ENCODE results near the gene MTHFR. TPM values are rescaled to one million over a fixed set of nuclear protein-coding genes. Genes with fewer than 3 reads are reported as not detected.
A peak's percentile ranks its signal among the peaks of the same experiment; 100 is the strongest.

Gene MTHFR
- total RNA-seq, 2 donors from 2014 or later, result 22.3 to 30.0 TPM

DNA sequence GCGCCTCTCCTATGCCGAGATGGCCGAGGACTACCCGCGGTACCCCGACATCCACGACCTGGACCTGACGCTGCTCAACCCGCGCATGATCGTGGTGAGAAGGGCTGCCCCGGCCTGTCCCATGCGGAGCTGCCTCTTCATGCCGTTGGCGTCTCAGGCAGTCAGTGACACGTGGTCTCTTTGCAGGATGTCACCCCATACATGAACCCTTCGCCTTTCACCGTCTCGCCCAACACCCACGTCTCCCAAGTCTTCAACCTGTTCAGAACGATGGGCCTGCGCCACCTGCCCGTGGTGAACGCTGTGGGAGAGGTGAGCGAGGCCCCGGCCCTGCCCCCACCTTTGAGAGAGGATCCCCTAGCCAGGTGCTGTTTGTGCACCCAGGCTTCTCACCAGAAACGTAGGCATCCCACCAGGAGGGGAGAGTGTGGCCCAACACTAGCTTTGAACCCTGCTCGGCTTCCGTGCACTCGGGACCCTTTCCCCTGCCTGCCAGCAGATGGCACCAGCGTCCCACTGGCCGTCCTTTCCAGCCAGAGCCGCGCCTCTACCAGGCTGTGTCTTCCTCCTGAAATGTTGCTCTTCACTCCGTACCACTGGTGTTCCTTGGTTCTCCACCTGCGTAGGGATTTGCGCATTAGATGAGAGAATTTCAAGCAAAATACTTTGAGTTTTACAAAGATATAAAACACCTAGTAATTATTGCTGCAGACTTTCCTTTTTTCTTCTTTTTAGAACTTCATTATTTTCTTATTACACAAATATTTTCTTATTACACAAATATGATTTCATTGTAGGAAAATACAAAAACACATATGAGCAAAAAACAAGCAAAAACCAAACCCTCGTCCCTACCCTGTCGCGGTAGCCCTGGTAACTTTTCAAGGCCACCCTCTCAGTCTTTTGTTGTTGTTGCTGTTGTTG, 32.8 kb upstream of the MTHFR start:
- Histone ChIP-seq H3K36me3 (ENCODE audit: control insufficient read depth, insufficient read depth, low read length) (peaks cover 74% of the 10 kb centered on the region), H3K9ac (ENCODE audit: extremely low read depth, low read length, poor library complexity, severe bottlenecking) (no peak overlapping the region), H3K4me3 (ENCODE audit: low read length) (no peak overlapping the region), H3K4me1 (ENCODE audit: control insufficient read depth, insufficient read depth, low read length) (no peaks in the 10 kb centered on the region), H3K27ac (ENCODE audit: low read depth, low read length) (no peak overlapping the region), H3K9me3 (ENCODE audit: control insufficient read depth, low read length) (no peaks in the 10 kb centered on the region), H3K27me3 (ENCODE audit: control insufficient read depth, insufficient read depth, low read length, poor library complexity, severe bottlenecking) (no peaks in the 10 kb centered on the region)
- peaks cover 63% of the 10 kb centered on the region for H3K36me3 Mint-ChIP-seq (ENCODE audit: low read depth)
- H3K9me3 Mint-ChIP-seq, result no peaks in the 10 kb centered on the region
- DNase-seq, result peak; percentile 94
- WGBS, 2 experiments (ENCODE audit: insufficient coverage in 1 of 2, insufficient read length in 1 of 2), result 68 to 74% methylated on average over 25 to 40 of the region's 40 CpGs
- no peaks in the 10 kb centered on the region for H3K4me1 Mint-ChIP-seq
- H3K27me3 Mint-ChIP-seq (ENCODE audit: insufficient read depth), result no peaks in the 10 kb centered on the region
- H3K27ac Mint-ChIP-seq, result no peak overlapping the region
- H3K4me3 Mint-ChIP-seq, result no peak overlapping the region
- TF ChIP-seq, protein P1, sequence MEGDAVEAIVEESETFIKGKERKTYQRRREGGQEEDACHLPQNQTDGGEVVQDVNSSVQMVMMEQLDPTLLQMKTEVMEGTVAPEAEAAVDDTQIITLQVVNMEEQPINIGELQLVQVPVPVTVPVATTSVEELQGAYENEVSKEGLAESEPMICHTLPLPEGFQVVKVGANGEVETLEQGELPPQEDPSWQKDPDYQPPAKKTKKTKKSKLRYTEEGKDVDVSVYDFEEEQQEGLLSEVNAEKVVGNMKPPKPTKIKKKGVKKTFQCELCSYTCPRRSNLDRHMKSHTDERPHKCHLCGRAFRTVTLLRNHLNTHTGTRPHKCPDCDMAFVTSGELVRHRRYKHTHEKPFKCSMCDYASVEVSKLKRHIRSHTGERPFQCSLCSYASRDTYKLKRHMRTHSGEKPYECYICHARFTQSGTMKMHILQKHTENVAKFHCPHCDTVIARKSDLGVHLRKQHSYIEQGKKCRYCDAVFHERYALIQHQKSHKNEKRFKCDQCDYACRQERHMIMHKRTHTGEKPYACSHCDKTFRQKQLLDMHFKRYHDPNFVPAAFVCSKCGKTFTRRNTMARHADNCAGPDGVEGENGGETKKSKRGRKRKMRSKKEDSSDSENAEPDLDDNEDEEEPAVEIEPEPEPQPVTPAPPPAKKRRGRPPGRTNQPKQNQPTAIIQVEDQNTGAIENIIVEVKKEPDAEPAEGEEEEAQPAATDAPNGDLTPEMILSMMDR (conservative IDR thresholded peaks at IDR 0.05), result peak; percentile 99

GRCh38 chr1:11837767-11838348, 32.1 kb upstream of the MTHFR start:
- no peak overlapping the region for H3K9ac ChIP-seq (ENCODE audit: extremely low read depth, low read length, poor library complexity, severe bottlenecking)
- Mint-ChIP-seq H3K4me3 (no peak overlapping the region), H3K27me3 (ENCODE audit: insufficient read depth) (no peaks in the 10 kb centered on the region), H3K9me3 (no peaks in the 10 kb centered on the region), H3K27ac (no peak overlapping the region), H3K36me3 (ENCODE audit: low read depth) (peaks cover 69% of the 10 kb centered on the region), H3K4me1 (no peaks in the 10 kb centered on the region)
- H3K27ac ChIP-seq (ENCODE audit: low read depth, low read length), result no peak overlapping the region
- WGBS, 2 experiments (ENCODE audit: insufficient coverage in 1 of 2, insufficient read length in 1 of 2), result 94 to 95% methylated on average over 9 to 11 of the region's 11 CpGs
- peaks cover 79% of the 10 kb centered on the region for H3K36me3 ChIP-seq (ENCODE audit: control insufficient read depth, insufficient read depth, low read length)
- H3K4me1 ChIP-seq (ENCODE audit: control insufficient read depth, insufficient read depth, low read length), result no peaks in the 10 kb centered on the region
- no peak for DNase-seq
- H3K4me3 ChIP-seq (ENCODE audit: low read length), result no peak overlapping the region
- H3K9me3 ChIP-seq (ENCODE audit: control insufficient read depth, low read length), result no peaks in the 10 kb centered on the region
- H3K27me3 ChIP-seq (ENCODE audit: control insufficient read depth, insufficient read depth, low read length, poor library complexity, severe bottlenecking), result no peaks in the 10 kb centered on the region
- TF ChIP-seq, protein P1 (conservative IDR thresholded peaks at IDR 0.05), result no peak

- 93 to 94% methylated on average over 22 to 36 of the region's 36 CpGs for WGBS, 2 experiments (ENCODE audit: insufficient coverage in 1 of 2, insufficient read length in 1 of 2)
- peaks cover 68% of the 10 kb centered on the region for H3K36me3 Mint-ChIP-seq (ENCODE audit: low read depth)
- H3K4me3 Mint-ChIP-seq, result no peak overlapping the region
These were observed 31.4 kb upstream of the MTHFR start for GRCh38 chr1:11836955-11837766.

More at GRCh38 chr1:11836955-11837766, 31.4 kb upstream of the MTHFR start:
- Histone ChIP-seq H3K4me3 (ENCODE audit: low read length) (no peak overlapping the region), H3K36me3 (ENCODE audit: control insufficient read depth, insufficient read depth, low read length) (peaks cover 80% of the 10 kb centered on the region), H3K27me3 (ENCODE audit: control insufficient read depth, insufficient read depth, low read length, poor library complexity, severe bottlenecking) (no peaks in the 10 kb centered on the region), H3K4me1 (ENCODE audit: control insufficient read depth, insufficient read depth, low read length) (no peaks in the 10 kb centered on the region), H3K27ac (ENCODE audit: low read depth, low read length) (no peak overlapping the region), H3K9ac (ENCODE audit: extremely low read depth, low read length, poor library complexity, severe bottlenecking) (no peak overlapping the region), H3K9me3 (ENCODE audit: control insufficient read depth, low read length) (no peaks in the 10 kb centered on the region)
- DNase-seq, result no peak
- H3K27ac Mint-ChIP-seq, result no peak overlapping the region
- TF ChIP-seq, protein P1 (conservative IDR thresholded peaks at IDR 0.05), result no peak
- H3K4me1 Mint-ChIP-seq, result no peaks in the 10 kb centered on the region
- H3K27me3 Mint-ChIP-seq (ENCODE audit: insufficient read depth), result no peaks in the 10 kb centered on the region
- no peaks in the 10 kb centered on the region for H3K9me3 Mint-ChIP-seq
